Measurements from ENCODE around the gene BCAR1.
"Not testable (repeated sequence)": the region's sequence is repeated elsewhere in the genome, so short reads cannot be mapped to it uniquely, and the experiment has no call there.

The BCAR1 gene

DNA sequence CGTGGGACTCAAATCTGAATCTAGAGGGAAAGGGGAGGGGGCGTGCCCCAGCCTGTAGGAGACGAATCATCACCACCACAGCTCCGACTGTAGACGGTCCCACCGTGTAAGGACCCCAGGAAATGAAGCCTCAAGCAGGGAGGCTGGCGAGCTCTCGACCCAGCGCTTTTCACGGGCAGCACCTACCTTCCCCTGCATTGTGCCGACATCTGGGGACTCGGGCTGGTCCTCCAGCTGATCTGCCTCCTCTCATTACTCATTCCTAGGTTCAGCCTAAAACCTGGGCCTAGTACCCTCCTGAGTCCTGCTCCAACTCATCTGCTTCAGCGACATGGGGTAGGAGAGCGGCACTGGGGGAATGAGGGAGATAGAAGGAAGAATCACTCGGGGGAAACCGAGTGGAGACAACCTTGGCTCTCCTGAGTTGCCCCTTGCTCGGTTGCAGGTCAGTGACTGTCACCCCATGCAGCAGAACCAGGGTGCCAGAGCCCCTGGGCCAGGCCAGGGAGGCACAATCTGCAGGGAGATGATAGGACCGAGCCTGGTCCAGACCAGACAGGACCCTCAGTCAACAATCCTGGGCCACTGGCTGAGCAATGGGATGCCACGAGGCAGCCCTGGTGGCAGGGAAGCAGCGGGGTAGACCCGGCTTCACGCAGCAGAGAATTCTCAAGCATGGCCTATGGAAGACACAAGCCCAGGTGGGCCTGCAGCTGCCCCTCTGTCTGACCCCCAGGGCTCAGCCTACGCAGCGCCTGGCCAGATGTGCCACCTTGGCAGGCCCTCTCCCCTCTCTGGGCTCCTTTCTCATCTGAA is 833 bp upstream of the BCAR1 start:
- DNase-seq = no peak

DNA sequence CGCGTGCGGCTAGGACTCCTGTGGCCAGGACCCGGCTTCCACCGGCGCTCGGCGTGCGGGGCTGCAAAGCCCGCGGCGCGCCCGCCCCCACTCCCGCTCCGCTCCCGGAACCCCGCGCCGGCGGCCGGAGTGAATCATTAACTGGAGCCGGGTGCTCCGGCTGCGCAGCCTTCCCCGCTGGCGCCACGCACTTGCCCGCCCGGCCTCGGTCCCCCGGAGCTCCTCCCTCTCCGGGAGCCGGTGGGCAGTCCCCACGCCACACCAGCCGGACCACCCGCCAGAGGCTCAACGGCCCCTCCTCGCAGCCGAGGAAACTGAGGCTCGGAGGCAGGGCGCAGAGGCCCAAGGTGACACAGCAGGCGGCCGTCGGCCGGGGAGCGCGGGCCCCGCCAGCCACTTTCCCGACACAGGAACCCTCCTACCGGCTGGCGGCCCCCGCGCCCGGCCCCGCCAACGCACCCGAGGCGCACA is 580 bp downstream of the BCAR1 start:
- DNase-seq = no peak

DNA sequence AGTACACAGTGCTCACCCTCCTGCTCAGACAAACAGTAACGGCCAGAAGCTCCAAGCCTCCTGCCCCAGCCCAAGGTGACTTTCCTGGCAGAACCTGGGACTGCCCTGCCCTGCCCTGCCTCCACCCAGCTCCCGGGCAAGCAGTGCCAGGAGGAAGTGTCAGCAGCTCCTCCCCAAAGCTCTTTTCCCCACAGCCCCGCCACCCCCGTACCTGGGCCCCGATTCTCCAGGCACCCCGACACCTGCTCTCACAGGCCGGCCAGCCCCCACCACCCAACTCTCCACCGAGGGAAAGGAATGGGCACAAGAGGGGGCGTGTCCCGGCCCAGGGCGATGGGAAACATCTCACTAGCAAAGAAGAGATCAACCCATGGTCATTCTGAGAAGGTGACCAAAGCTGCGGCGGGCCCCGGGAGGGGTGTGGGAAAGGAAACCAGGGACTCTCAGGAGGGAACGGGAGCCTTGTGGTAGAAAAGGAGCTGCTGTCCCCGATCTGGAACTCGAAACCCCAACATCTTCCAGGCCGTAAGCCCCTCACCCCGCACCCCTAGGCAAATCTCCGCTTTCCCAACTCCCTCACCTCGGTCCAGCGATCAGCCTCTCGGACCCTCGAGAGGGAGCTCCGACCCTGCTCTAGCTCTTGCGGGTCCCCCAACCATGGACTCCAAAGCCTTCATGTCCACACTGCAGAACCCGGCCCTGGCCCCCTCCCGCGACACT is 1.2 kb downstream of the BCAR1 start:
- DNase-seq = no peak

DNA sequence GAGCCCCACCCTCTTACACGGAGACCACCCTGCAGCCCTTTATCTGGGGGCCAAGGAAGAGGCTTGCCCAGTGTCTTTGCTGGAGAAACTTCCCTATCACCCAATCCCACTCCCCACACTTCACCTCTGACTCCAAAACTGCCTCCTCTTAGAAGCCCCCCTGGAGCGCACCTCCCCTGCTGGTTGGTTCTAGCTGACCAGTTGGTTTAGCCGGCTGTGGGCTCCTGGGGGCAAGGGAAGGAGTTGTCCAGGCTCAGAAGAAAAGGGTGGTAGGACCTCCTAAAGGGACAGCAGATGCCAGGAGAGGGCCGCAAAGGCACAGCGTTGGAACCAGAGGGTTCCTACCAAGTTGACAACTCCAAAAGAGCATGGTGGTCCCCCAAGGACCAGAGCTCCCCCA is 2.0 kb downstream of the BCAR1 start:
- no peak for DNase-seq

DNA sequence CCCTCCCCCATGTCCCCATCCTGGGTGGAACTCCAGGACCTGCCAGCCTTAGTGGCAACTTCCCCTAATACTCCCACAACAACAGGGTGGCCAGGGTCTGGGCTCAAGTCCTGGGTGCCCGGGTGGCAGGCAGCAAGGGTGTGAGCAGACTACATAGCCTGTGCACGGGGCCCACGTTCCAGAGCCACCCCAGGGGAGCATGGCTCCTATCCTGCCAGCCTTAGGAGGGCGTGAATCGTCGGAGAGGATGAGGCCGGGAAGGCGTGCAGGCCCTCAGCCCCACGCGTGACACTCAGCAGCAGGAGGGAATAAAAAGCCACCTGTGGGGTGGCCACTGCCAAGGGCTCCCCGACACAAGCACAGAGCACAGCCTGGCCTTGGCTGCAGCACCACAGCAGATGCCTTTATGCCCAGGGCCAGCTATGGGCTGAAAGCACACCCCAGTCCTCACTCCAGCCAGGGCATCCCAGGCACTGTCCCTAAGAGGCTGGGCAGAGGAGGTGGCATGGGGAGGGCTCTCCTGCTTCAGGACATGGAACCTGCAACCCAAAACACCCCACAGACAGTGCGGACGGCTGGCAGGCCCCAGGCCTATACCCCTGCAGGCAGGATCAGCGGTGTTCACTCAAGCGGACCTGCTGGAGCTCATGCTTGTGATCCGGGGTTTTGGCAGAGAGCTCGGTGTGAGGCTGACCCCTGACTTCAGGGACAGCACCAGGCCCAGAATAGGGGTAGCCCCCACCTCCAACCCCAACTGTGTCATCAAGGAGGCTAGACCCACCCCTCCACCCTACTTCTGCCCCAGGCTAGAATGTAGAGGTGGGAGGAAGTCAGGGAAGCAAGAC is 2.7 kb downstream of the BCAR1 start:
- DNase-seq = no peak

DNA sequence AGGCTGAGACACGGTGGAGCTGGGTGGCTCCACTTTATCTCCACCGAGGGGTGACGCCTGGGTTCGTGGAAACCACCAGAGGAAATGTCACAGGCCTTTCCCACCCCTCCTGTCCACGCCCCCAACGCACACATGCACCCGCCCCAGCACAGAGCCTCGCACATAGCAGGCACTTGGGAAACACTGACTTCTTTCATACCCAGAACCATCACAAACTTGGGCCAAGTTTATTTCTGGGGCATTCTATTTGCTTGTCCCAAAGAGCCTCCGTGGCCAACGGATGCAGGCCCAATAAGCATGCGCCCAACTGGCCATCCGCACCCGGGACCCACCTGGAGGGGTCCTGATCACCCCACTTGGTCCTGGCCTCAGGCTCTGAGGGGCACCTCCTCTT is 3.3 kb downstream of the BCAR1 start:
- DNase-seq = no peak

DNA sequence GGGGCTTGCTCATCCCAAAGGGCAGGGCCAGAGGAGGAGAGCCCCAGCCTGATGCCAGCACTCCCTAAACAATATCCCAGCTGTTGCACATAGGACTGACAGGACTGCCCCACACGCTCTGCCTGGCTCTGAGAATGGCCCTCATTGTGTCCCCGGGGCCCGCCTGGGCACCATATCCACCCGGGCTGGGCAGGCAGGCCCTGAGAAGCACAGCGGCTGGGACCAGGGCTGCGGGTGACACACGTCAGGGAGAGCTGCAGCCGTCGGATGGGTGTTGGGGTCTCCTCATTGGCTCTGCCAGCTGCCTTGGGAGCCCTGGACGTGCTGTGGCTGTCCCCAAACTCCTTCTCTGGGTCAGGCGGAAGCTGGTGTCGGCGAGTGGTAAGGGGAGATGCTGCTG is 4.2 kb downstream of the BCAR1 start:
- no peak for DNase-seq

DNA sequence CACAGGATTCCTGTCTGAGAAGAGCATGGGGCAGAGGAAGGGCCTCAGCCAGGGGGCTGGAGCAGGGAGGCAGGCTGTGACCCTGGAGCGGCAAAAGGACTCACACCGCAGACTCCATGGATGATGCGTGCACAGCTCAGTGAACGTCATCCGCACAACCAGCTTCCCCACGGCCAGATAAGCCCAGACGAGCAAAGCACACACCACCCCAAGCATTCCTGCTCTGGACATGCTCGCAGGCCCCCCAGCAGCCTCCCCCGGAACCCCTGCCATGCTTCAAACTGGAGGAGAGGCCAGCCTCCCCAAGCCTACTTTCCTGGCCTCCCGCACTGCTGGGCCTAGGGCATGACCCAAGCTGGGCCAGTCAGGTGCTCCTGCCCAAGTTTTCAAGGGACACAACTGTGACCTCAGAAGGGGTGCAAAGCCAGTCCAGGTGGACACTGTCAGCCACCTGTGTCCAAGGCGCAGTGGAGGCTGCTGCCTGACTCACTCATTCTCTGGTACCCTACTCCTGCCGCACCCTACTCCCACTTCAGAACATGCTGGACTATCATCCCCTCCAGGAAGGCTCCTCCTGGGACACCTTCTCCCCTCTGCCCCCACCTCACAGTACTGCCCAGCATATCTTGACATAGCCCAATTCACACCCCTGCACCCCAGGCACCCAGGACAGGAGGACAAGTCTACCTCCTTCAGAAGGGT is 4.8 kb downstream of the BCAR1 start:
- DNase-seq = no peak

DNA sequence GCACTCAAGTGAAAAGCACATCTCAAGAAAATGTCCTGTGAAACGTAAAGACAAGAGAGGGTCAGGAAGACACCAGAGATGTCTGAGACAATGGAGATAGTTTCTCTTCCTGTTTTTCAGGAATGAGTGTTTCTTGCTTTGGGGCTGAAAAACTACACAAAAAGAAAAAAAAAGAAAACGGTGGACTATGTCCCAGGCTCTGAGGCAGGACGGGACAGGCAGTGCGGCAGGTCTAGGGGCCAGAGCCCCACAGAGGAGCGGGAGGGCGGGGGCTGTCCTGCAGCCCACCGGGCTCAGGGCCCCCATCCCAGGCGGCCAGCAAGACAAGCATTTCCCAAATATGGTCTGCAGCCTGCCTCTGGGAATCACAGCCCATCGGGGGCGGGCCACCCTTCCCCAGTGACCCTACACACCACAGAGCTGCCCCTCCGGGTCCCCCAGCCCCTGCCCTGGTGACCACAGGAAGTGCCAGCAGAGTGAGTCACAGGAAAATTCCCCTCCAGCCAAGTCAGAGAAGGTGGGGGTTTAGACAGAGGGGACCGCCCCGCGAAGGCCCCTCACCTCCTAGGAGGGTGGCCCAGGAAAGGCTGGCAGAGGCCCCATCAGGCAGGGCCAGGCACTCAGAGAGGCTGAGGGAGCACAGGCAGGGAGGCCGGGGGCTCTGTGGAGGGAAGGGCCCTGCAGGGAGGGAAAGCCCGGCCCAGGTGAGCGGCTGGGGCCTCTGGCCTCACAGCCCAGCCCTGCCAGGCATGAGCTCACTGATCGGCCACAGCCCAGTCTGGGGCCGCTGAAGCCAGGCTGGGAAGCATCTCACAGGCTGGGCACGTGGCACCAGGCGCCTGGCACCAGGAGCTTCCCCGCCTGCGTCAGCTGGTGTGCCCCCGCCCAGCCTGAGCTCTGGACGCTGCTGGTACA is 6.3 kb downstream of the BCAR1 start:
- DNase-seq = no peak

DNA sequence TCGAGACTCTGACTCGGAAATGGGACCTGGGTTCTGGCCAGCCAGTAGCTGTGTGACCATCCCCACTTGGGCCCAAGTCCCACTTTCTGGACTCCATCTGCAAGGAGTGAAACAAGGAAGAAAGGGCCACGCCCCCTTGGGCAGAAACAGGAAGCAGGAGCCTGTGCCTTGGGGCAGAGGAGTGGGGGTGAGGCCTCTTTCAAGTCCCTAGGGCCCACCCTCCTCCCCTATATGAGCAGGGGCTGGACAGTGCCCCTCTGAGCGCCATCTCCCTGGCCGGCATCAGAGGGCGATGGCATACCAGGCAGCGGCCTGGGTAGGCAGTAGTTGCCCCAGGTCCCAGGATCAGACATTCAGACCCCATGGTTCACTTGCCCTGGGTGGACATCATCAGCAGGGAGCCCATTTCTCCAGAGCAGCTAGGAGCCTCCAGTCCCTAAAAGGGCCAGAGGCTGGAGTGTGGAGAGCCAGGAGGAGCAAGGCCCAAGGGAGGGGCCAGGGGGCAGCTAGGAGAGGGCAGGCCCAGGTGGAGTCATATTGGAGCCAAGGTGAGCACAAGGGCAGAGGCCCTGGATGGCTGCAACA is 7.1 kb downstream of the BCAR1 start:
- no peak for DNase-seq

DNA sequence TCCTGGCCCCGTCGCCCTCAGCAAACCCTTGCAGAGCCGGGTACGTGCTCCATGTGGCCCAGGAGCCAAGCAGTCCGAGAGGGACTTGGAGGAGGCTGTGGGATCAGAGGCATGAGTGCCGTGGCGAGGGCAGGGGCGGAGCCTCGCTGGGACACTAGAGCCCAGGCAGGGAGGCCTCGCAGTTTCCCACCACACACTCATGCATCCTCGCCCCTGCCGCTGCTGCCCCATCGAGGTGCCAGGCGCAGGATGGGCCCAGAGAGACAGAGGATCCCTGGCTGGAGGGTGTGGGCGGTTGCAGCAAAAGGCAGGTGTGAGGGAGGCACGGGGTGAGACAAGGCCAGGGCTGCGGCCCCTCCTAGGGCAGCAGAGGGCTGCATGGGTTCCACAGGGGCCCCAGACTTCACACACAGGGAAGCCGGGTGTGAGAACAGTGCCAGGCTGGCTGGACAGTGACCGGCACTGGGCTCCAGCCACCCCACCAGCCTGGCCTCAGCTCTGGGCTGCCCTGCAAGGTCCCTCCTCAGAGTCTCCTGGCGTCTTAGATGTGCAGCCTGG is 7.7 kb downstream of the BCAR1 start:
- DNase-seq = no peak

DNA sequence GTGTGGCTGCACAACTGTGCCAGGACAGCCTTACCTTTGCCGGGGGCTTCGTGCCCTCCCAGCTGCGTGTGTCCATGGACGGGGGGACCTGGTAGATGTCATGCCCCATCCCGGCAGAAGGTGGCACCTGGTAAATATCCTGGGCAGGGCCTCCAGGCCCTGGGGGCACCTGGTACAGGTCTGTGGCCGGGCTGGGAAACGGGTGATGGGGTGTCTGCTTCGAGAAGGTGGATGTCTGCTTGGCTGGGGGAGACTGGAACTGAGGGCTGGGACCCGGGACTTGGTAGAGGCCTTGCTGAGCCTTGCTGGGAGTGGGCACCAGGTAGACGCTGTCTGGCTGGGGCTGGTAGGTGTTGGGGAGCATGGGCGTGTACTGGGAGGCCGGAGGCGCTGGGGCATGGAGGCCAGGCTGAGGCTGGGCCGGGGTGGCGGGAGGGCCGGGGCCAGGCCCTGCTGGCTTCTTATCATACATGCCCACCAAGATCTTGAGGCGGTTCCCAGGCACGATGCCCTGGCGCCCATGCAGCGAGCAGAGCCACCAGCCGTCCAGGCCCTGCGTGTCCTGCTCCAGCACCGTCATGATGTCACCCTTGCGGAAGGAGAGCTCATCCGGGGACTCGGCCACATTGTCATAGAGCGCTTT is 8.9 kb downstream of the BCAR1 start:
- DNase-seq = not testable (repeated sequence)

DNA sequence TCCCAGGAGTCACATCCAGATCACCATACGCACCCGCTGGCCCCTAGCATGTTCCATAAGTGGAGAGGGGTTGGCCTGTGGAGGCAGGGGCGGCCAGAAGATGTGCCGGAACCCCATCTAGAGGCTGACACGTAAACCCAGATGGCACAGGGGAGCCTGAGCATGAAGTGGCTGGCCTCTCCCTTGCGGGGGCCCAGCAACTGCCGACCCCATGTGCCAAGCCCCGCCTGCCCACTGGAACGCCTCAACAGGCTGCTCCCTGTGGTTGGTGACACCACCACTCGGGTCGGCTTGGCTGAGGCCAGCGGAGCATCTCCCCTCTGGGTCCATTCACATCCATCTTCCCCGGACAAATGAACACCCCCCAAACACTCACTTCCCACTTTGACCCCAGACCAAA is 9.5 kb downstream of the BCAR1 start:
- no peak for DNase-seq

DNA sequence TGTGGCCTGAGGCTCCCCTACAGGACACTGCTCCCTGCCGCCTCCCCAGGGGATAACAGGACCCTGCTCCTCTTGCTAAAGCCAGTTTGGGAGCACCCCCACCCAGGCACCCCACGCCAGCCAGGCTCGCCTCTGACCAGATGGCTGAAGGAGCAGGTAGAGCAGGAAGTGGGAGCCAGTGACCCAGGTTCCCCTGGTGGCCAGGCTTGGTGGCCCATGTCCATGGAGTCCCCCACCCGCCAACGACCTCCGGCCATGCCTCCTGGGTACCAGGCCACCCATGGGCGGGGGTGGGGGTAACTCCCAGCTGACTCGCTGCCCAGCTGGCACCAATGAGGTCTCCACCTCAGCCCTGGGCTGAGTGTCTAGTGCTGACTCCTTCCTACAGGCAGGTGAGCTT is 10.0 kb downstream of the BCAR1 start:
- no peak for DNase-seq

DNA sequence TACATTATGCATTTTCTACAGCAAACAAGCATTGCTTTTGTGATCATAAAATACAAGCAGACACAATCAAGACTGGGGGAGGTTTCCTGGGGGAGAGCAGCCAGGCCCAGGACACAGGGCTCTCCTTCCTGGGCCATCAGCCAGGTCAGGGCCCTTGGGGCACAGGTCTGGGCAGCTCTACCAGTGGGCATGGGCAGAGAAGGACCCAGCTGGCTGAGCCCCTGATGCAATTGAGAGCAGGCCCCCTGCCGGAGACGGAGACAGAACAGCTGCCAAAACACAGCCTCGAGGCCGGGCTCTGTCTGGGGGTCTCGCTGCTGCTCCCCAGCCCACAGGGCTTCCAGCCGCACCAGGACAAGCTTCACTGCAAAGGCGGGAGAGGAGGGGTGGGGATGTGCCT is 10.8 kb downstream of the BCAR1 start:
- DNase-seq = not testable (repeated sequence)

DNA sequence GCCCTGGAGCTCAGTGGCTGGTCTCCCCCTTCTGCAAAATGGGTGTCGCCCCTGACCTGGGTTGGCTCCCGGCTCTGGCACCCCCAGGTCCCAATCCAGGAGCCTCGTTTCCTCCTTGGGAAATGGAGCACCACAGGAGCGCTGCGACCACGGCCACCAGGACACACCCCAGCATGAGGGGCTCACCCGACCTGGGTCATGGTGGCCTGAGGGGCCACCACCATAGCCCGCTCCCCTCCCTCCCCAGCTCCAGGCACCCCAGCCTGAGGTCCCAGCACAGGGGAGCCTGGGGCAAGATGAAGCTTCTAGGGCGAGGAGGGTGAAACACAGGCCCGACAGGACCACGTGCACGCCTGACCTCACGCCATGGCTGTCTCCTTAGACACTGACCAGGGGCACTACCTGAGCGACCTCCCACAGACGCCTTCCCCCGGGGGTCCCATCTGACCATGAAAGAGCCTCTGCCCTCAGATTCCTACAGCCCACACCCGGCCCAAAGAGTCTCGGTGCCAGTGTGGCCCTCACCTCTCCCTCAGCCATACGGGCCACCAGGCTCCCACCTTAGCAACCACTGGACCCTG is 11.8 kb downstream of the BCAR1 start:
- DNase-seq = no peak

DNA sequence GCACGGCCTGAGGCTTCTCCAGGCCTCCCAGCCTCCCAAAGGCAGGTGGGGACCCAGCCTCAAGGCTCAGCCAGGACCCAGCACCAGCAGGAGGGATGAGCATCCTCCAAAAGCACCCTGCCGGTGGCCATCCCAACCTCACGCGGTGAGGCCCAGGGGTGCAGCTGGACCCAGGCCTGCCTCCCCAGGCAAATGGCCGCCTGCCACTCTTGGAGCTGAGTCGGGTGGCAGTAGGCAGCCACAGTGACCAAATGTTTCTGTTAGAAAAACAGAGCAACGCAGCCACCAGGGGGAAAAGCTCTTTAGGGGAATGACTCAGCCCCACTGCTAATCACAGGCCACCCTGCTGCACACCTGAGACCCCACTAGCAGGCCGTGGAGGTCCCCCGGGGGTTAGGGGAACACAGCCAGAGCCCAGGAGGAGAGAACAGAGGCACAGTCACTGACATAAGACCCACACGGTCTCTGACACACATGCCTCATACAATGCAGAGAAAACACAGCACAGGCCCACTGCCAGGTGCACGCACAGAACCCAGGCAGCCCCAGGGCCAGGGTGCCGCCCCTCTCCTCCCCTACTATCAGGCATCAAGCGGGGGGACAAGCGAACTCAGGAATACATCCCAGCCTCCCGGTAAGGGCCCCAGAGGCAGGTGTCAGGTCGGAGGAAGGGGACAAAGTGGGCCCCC is 12.4 kb downstream of the BCAR1 start:
- no peak for DNase-seq

DNA sequence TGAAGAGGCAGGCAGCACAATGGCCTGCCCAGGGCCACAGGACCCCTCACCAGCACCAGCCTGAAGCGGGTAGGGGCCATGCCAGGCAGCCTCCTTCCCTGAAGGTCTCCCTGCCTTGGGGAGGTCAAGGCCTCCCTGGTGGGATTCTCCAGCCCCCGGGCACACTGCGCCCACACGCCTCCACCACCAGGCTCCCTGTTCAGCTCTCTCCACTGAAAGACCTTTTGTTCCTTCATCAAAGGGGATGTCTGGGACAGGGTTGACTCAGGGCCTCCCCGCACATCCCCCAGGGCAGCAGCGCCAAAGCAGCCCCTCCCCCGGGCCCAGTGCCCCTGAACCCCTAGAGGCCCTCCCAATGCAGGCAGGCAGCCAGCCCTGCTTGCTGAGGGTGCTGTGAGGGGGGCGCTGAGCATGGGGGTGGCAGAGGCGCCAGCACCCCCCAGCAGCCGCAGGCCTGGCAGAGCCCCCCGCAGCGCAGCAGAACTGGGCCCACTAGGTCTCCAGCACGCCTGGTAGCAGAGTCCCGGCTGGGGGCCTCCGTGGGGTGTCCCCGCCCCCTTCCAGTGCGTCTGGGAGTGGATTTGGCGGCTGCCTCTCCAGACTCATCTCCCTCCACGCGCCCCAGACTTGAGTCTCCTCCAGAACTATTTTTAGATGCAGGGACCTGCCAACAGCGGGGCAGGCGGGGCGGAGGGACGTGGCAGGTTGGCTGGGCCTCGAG is 13.1 kb downstream of the BCAR1 start:
- no peak for DNase-seq
